ENCODE measurements around the gene SLC39A5. TPM values are rescaled to one million over a fixed set of nuclear protein-coding genes. Genes with fewer than 3 reads are reported as not detected.
A peak's percentile ranks its signal among the peaks of the same experiment; 100 is the strongest.

The SLC39A5 gene
- total and polyA plus RNA-seq, 2 of the 13 experiments (the other 11 are each of a cell fraction or from before 2014, with no cell fraction given) = 59.7 to 101 TPM

DNA sequence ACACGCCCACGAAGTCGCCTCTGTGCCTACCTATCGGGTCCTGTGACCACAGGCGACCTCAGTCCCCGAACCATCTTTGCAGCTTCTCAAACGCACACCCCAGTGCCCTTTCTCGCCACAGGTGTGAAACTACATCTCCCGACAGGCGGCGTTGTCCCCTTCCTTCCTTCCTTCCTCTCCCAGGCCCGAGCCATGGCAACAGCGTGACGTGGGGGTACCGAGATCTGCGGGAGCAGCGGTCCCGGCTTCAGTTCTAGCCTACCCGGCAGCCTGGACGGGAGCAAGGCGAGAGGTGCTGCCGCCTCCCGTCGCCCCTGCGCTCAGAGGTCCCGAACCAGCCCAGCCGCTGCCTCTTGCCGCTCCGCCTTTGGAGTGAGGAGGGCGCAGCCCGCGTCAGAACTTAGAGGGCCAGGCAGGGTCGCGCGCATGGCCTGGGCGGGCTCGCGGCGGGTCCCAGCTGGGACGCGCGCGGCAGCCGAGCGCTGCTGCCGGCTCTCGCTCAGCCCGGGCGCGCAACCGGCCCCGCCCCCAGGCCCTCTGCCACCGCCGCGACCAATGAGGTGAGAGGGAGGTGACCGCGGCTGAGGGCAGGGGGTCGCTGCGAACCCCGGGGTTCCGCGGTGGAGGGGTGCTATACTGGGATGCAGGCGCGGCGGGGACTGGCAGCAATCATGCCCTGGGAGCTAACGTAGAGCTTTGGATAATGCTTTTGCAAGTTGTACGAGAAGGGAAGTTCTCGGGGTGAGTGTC is 37.0 kb downstream of the SLC39A5 start, which contains the start of gene COQ10A (continued):
- TF ChIP-seq, protein P1, sequence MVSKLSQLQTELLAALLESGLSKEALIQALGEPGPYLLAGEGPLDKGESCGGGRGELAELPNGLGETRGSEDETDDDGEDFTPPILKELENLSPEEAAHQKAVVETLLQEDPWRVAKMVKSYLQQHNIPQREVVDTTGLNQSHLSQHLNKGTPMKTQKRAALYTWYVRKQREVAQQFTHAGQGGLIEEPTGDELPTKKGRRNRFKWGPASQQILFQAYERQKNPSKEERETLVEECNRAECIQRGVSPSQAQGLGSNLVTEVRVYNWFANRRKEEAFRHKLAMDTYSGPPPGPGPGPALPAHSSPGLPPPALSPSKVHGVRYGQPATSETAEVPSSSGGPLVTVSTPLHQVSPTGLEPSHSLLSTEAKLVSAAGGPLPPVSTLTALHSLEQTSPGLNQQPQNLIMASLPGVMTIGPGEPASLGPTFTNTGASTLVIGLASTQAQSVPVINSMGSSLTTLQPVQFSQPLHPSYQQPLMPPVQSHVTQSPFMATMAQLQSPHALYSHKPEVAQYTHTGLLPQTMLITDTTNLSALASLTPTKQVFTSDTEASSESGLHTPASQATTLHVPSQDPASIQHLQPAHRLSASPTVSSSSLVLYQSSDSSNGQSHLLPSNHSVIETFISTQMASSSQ (IDR thresholded peaks at IDR 0.05; ENCODE audit: low read depth) = no peak
- TF ChIP-seq, protein P1 (CRISPR knock-in tag; IDR thresholded peaks at IDR 0.05; ENCODE audit: borderline replicate concordance) = peak; percentile 57; the same call in 1 of the 2 replicates
- TF ChIP-seq ZNF331 (CRISPR knock-in tag; IDR thresholded peaks at IDR 0.05) (peak; percentile 64; the same call in 1 of the 2 replicates), SETDB1 (CRISPR knock-in tag; IDR thresholded peaks at IDR 0.05; ENCODE audit: borderline replicate concordance) (no peak), ZNF563 (CRISPR knock-in tag; IDR thresholded peaks at IDR 0.05) (peak; percentile 56; the same call in 1 of the 2 replicates), ZBTB8A (CRISPR knock-in tag; IDR thresholded peaks at IDR 0.05; ENCODE audit: borderline replicate concordance, low read depth) (no peak), SRSF1 (optimal IDR thresholded peaks at IDR 0.05; ENCODE audit: low read depth, low read length) (no peak), USF2 (IDR thresholded peaks at IDR 0.05; ENCODE audit: low read depth, low read length) (0 out of 2 replicates have a peak, but pooled peaks have one; percentile 12), USF2 (CRISPR knock-in tag; IDR thresholded peaks at IDR 0.05; ENCODE audit: borderline replicate concordance) (no peak), ZNF780A (CRISPR knock-in tag; IDR thresholded peaks at IDR 0.05) (no peak), ARID2 (CRISPR knock-in tag; IDR thresholded peaks at IDR 0.05; ENCODE audit: borderline replicate concordance) (peak; percentile 88; the same call in 1 of the 2 replicates), RARA (CRISPR knock-in tag; IDR thresholded peaks at IDR 0.05) (peak; percentile 25; the same call in 1 of the 2 replicates), ZNF275 (CRISPR knock-in tag; IDR thresholded peaks at IDR 0.05; ENCODE audit: borderline replicate concordance) (peak; percentile 82; the same call in 1 of the 2 replicates), ZNF546 (CRISPR knock-in tag; conservative IDR thresholded peaks at IDR 0.05) (peak; percentile 86; the same call in 1 of the 2 replicates)
- TF ChIP-seq, protein P2, sequence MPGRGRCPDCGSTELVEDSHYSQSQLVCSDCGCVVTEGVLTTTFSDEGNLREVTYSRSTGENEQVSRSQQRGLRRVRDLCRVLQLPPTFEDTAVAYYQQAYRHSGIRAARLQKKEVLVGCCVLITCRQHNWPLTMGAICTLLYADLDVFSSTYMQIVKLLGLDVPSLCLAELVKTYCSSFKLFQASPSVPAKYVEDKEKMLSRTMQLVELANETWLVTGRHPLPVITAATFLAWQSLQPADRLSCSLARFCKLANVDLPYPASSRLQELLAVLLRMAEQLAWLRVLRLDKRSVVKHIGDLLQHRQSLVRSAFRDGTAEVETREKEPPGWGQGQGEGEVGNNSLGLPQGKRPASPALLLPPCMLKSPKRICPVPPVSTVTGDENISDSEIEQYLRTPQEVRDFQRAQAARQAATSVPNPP (CRISPR knock-in tag; IDR thresholded peaks at IDR 0.05) = 0 out of 2 replicates have a peak, but pooled peaks have one; percentile 64
- TF ChIP-seq, protein P3, sequence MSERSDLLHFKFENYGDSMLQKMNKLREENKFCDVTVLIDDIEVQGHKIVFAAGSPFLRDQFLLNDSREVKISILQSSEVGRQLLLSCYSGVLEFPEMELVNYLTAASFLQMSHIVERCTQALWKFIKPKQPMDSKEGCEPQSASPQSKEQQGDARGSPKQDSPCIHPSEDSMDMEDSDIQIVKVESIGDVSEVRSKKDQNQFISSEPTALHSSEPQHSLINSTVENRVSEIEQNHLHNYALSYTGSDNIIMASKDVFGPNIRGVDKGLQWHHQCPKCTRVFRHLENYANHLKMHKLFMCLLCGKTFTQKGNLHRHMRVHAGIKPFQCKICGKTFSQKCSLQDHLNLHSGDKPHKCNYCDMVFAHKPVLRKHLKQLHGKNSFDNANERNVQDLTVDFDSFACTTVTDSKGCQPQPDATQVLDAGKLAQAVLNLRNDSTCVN (CRISPR knock-in tag; IDR thresholded peaks at IDR 0.05; ENCODE audit: borderline replicate concordance) = peak; percentile 69; the same call in 1 of the 2 replicates

Data from HepG2 (cell line).